Stimulated activated CD4-positive, alpha-beta T cell treated with anti-CD3 and anti-CD28 coated beads, Interleukin-2, amount 100 ng/mL, for 4 hours (primary cell): ENCODE data around the gene SYNC.
"Not testable (repeated sequence)": the region's sequence is repeated elsewhere in the genome, so short reads cannot be mapped to it uniquely, and the experiment has no call there.

Experiments
- DNase-seq: peaks from one replicate; pipeline ENCODE4 v3.0.0-alpha.2; 2020; ENCODE audit warnings: low read depth

Gene SYNC

GRCh38 chr1:32642292-32642827 lies 60.2 kb downstream of the SYNC start:
- DNase-seq, result not testable (repeated sequence)

DNA sequence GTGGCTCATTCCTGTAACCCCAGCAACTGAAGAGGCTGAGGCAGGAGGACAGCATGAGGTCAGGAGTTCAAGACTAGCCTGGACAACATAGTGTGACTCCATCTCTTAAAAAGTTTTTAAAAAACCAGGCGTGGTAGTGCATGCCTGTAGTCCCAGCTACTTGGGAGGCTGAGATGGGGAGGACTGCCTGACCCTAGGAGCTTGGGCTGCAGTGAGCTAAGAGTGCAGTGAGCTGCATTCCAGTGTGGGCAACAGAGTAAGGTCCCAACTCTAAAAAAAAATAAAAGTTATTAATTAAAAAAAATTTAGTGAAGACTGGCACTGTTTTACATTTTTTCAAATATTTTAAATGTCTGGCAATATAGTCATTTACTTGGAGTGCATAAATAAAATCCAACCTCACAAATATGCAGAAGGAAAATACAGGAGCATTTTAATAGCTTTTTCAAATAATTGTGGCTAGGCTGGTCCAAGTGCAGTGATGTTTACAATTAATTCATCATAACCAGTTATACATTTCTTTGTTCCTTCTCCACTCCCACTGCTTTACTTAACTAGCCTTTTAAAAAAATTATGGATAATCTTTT lies 63.0 kb downstream of the SYNC start:
- no peak for DNase-seq

- DNase-seq, result no peak
Observed at GRCh38 chr1:32636914-32637645, 65.5 kb downstream of the SYNC start.

GRCh38 chr1:32635508-32636277 lies 66.9 kb downstream of the SYNC start:
- DNase-seq, result no peak

DNA sequence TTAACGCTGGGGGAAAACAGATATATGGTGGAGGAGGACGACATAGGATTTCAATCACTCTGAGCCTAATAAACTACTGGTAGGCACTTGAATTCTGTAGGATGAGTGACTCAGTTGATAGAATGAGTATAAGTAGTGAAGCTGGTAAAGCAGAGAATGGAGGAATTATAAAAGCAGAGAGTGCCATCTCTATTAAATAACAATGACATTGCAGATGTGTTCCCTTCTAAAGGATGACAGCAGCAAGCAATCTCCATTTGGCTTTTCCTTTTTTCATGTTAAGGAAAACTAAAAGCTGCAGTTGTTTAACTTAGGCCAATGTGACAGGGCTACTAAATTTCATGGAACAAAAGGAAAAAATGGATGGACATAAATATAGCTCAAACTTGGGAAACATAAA lies 69.7 kb downstream of the SYNC start:
- no peak for DNase-seq

GRCh38 chr1:32630173-32630572 lies 72.4 kb downstream of the SYNC start:
- DNase-seq, result not testable (repeated sequence)
